Vagina (tissue), 2 donors: ENCODE data around the gene HSD17B2. TPM values are rescaled to one million over a fixed set of nuclear protein-coding genes. Genes with fewer than 3 reads are reported as not detected.
A peak's percentile ranks its signal among the peaks of the same experiment; 100 is the strongest.

Experiments used
- DNase-seq, 2 donors: peaks; one replicate each; pipeline ENCODE4 v3.0.0-alpha.2; 2017; ENCODE audit errors: extremely low spot score in 2 of 2
- H3K27ac ChIP-seq: fragments of 200-600 bp; sonication (generic); one replicate; pipeline ENCODE4 v1.5.1; 2019
- H3K27me3 ChIP-seq: fragments of 200-600 bp; sonication (generic); one replicate; pipeline ENCODE4 v1.5.1; 2019
- H3K36me3 ChIP-seq, 2 donors: fragments of 200-600 bp; sonication (generic); one replicate each; pipeline ENCODE4 v1.5.1; 2017 to 2019
- H3K4me1 ChIP-seq: fragments of 200-600 bp; sonication (generic); one replicate; pipeline ENCODE4 v1.5.1; 2019
- H3K4me3 ChIP-seq, 2 donors: fragments of 200-600 bp; sonication (generic); 1 replicate in 1 of 2; 2 replicates in 1 of 2; pipeline ENCODE4 v1.5.1; 2016 to 2019
- H3K9me3 ChIP-seq: fragments of 200-600 bp; sonication (generic); one replicate; pipeline ENCODE4 v1.5.1; 2019
- POLR2A ChIP-seq, 2 donors: fragments of 450-650 bp; IDR thresholded peaks; one replicate each; pipeline ENCODE4 v1.6.1; 2017; ENCODE audit warnings: antibody characterized with exemption in 2 of 2, mild to moderate bottlenecking in 2 of 2, moderate library complexity in 2 of 2
- POLR2AphosphoS5 ChIP-seq, 2 donors: sonication (generic); formaldehyde crosslinking; IDR thresholded peaks; one replicate each; pipeline ENCODE4 v1.9.0; 2017; ENCODE audit warnings: antibody characterized with exemption in 2 of 2, mild to moderate bottlenecking in 2 of 2, low read depth in 1 of 2; ENCODE audit not compliant: insufficient read depth in 1 of 2
- intact Hi-C: fragments of 100-400 bp; cut with DNase I; formaldehyde crosslinking; loops from one replicate; pipeline ENCODE4 v1.15.1; 2023
- total RNA-seq: library from RNA; depleted of rRNA; stranded (reverse); fragments of >200 nt; gene quantifications from one replicate; pipeline ENCODE4 v1.2.3, GENCODE V29; 2016
- TF ChIP-seq, protein P1 (sequence below), 3 experiments: fragments of 450-650 bp in 2 of 3; fragments of 200-600 bp in 1 of 3; sonication (generic) in 1 of 3; IDR thresholded peaks; one replicate each; pipeline ENCODE4 v1.5.1; 2017 to 2019; ENCODE audit warnings: antibody characterized with exemption in 3 of 3, mild to moderate bottlenecking in 2 of 3, moderate library complexity in 2 of 3

The HSD17B2 gene
- total RNA-seq, 1 donor from 2014 or later: 2.9 TPM

DNA sequence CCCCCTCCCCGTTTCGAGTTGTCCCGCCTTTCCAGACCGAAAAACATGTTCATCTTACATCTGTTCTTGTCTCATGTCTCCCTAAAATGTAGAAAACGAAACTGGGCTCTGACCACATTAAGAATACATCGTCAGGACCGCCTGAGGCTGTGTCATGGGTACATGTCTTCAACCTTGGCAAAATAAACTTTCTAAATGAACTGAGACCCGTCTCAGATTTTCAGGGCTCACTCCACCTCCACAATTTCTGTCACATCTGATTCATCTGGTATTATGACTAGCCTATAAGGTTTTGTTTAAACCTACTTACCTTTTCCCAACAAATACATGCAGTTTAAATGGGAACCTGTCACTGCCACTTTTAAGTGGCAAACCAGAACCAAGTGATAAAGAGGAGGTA lies 24.4 kb upstream of the HSD17B2 start:
- TF ChIP-seq POLR2A (IDR thresholded peaks at IDR 0.05) (no peak), POLR2AphosphoS5 (IDR thresholded peaks at IDR 0.05; ENCODE audit: insufficient read depth in 1 of 2, low read depth in 1 of 2) (no peak)
- TF ChIP-seq, protein P1, sequence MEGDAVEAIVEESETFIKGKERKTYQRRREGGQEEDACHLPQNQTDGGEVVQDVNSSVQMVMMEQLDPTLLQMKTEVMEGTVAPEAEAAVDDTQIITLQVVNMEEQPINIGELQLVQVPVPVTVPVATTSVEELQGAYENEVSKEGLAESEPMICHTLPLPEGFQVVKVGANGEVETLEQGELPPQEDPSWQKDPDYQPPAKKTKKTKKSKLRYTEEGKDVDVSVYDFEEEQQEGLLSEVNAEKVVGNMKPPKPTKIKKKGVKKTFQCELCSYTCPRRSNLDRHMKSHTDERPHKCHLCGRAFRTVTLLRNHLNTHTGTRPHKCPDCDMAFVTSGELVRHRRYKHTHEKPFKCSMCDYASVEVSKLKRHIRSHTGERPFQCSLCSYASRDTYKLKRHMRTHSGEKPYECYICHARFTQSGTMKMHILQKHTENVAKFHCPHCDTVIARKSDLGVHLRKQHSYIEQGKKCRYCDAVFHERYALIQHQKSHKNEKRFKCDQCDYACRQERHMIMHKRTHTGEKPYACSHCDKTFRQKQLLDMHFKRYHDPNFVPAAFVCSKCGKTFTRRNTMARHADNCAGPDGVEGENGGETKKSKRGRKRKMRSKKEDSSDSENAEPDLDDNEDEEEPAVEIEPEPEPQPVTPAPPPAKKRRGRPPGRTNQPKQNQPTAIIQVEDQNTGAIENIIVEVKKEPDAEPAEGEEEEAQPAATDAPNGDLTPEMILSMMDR (IDR thresholded peaks at IDR 0.05): no peak
- intact Hi-C loops: no loop called here
- DNase-seq: no peak
- H3K27ac ChIP-seq: no peak overlapping the region
- H3K9me3 ChIP-seq: peaks cover 4% of the 10 kb centered on the region
- H3K27me3 ChIP-seq: no peaks in the 10 kb centered on the region
- H3K4me1 ChIP-seq: no peaks in the 10 kb centered on the region
- H3K4me3 ChIP-seq: peak overlapping the region; percentile 39 to 49
- H3K36me3 ChIP-seq: no peaks in the 10 kb centered on the region

GRCh38 chr16:82011199-82011641 lies 23.8 kb upstream of the HSD17B2 start, which contains the start of gene SDR42E1:
SDR42E1 (minus strand) TSS chr16:82011470; CDS start chr16:82000858, 10,612 bp downstream.
- no peak for DNase-seq
- no peak for TF ChIP-seq POLR2A (IDR thresholded peaks at IDR 0.05)
- no peak for TF ChIP-seq POLR2AphosphoS5 (IDR thresholded peaks at IDR 0.05; ENCODE audit: insufficient read depth in 1 of 2, low read depth in 1 of 2)
- TF ChIP-seq, protein P1 (IDR thresholded peaks at IDR 0.05): no peak
- intact Hi-C loops: no loop called here
- Histone ChIP-seq H3K4me3 (peak within 1 kb of the TSS; percentile 39 to 49), H3K9me3 (peaks cover 4% of the 10 kb centered on the region), H3K27ac (no peak within 1 kb of the TSS), H3K36me3 (no peaks in the 10 kb centered on the region), H3K4me1 (peaks cover 5% of the 10 kb centered on the region), H3K27me3 (no peaks in the 10 kb centered on the region)

DNA sequence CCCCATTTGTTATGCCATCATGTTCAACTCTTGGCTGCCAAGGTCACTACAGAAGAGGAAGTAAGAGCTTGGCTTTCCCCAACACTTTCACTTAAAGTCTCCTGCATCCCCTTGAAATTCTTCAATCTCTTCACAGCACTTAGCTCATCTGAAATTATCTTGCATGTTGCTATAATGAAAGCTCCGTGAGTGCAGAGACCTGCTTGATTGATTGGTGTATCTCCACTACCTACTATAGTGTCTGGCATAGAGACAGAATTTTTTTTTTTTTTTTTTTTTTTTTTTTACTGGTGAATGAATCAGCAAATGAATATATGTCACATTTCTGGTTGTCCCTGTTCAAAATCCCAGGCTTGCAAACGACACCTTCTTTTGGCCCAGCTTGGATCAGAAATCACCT lies 21.9 kb upstream of the HSD17B2 start:
- H3K27ac ChIP-seq: no peak overlapping the region
- DNase-seq: no peak
- no peaks in the 10 kb centered on the region for H3K27me3 ChIP-seq
- peaks cover 10% of the 10 kb centered on the region for H3K4me1 ChIP-seq
- no peak overlapping the region for H3K4me3 ChIP-seq
- H3K36me3 ChIP-seq: no peaks in the 10 kb centered on the region
- TF ChIP-seq POLR2A (IDR thresholded peaks at IDR 0.05) (no peak), POLR2AphosphoS5 (IDR thresholded peaks at IDR 0.05; ENCODE audit: insufficient read depth in 1 of 2, low read depth in 1 of 2) (no peak)
- TF ChIP-seq, protein P1 (IDR thresholded peaks at IDR 0.05): no peak
- H3K9me3 ChIP-seq: peaks cover 4% of the 10 kb centered on the region
- intact Hi-C loops: no loop called here

GRCh38 chr16:82016263-82016662 lies 18.8 kb upstream of the HSD17B2 start:
- no peaks in the 10 kb centered on the region for H3K9me3 ChIP-seq
- no peak overlapping the region for H3K4me3 ChIP-seq
- H3K27me3 ChIP-seq: no peaks in the 10 kb centered on the region
- peaks cover 10% of the 10 kb centered on the region for H3K4me1 ChIP-seq
- TF ChIP-seq POLR2A (IDR thresholded peaks at IDR 0.05) (no peak), POLR2AphosphoS5 (IDR thresholded peaks at IDR 0.05; ENCODE audit: insufficient read depth in 1 of 2, low read depth in 1 of 2) (no peak)
- TF ChIP-seq, protein P1 (IDR thresholded peaks at IDR 0.05): no peak
- DNase-seq: no peak
- no peak overlapping the region for H3K27ac ChIP-seq
- H3K36me3 ChIP-seq: no peaks in the 10 kb centered on the region
- intact Hi-C loops: no loop called here

GRCh38 chr16:82016964-82017363 lies 18.1 kb upstream of the HSD17B2 start:
- TF ChIP-seq POLR2A (IDR thresholded peaks at IDR 0.05) (no peak), POLR2AphosphoS5 (IDR thresholded peaks at IDR 0.05; ENCODE audit: insufficient read depth in 1 of 2, low read depth in 1 of 2) (peak in 1 of 2 donors; percentile 61)
- TF ChIP-seq, protein P1 (IDR thresholded peaks at IDR 0.05): no peak
- no peaks in the 10 kb centered on the region for H3K9me3 ChIP-seq
- intact Hi-C loops: no loop called here
- H3K27me3 ChIP-seq: no peaks in the 10 kb centered on the region
- peaks cover 10% of the 10 kb centered on the region for H3K4me1 ChIP-seq
- H3K4me3 ChIP-seq: no peak overlapping the region
- no peak for DNase-seq
- no peak overlapping the region for H3K27ac ChIP-seq
- no peaks in the 10 kb centered on the region for H3K36me3 ChIP-seq
